Iris pigment epithelial cell (primary cell): ENCODE results near the gene NCR3LG1.

ENCODE experiments used
- DNase-seq: peaks from one replicate; pipeline ENCODE4 v3.0.0-alpha.2; 2011; ENCODE audit warnings: low read depth

NCR3LG1 gene

GRCh38 chr11:17351510-17352176, at the start of gene NCR3LG1:
Gene NCR3LG1, plus strand, starts transcription at chr11:17351800. Its CDS starts 170 bp downstream, at chr11:17351970.
- DNase-seq = peak; percentile 86

DNA sequence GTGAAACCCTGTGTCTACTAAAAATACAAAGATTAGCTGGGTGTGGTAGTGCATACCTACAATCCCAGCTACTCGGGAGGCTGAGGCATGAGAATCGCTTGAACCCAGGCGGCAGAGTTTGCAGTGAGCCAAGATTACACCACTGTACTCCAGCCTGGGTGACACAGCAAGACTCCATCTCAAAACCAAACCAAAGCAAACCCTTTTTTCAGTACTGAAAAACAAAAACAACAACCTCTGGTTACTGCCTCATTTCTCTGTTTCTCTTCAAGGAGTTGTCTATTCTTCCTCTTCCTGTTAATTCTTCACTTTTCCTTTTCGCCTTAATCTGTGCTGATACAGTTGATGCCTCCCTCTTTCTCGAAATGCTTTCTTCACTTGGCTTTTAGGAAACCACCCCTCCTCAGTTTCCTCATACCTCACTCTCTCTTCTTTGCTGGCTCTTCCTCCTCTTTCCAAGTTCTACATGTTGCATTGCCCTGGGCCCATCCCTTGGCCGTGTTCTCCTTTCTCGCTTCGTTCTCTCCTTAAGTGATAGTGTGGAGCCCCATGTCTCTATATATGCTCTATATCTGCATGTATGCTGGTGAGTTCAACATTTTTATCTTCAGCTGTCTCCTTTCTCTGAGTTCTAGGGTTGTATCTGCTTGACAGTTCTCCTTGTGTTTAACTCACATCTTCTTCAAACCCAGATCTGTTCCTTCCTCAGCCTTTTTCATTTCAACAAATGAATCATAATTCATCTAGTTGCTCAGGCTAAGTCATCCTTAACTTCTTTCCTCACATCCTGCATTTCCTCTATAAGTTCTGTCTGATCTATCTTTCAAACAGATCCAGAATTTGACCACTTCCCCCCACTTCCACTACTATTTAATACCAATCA, 38.0 kb upstream of the NCR3LG1 start:
- DNase-seq = no peak

GRCh38 chr11:17314232-17314547, 37.4 kb upstream of the NCR3LG1 start:
- DNase-seq = peak; percentile 92

DNA sequence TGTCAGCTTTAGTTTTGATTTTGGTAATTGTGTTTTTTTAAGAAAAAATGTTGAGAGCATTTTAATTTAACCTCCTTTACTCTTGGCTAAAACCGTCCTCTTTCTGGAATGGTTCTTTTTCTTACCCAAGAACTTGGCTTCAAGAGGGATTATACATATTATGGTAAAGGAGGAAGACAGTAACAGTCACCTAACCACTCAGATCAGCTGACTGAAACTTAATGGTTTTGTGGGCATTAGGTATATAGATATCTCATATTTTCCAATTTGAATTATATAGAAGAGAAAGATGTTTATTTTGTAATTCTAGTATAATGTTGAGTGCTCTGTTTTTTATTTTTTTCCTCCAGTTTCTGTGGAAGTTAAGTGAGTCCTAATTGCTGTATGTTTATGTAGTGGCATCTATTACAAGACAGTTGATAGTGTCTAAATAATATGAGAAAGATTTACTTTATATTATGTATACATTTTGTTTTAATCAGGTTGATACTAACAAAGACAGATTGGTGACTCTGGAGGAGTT, 36.6 kb upstream of the NCR3LG1 start:
- no peak for DNase-seq

DNA sequence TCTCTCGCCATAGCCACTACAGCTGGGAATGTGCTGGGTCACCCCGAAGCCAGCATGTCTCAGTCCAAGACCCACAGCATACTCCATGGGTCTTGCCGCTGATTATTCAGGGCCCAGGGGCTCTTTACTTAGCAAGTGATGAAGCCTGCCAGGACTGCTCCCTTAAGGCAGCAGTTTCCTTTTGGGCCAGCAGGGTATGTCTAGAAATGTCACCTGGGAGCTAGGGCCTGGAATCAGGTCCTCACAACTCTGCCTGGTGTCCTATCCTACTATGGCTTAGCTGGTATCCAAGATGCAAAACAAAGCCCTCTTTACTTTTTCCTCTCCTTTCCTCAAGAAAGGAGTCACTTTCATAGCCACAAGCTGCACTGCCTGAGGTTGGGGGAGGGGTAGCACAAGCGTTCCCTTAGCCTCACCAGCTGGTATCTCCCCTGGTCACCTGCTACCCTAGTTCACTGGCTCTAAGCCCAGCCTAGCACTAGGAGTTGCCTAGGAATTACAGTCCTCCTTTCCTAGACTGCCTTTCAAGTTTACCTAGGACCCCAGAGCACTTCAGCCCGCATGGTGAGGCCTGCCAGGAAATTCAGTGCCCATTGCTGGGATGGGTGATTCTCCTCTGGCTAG, 22.6 kb upstream of the NCR3LG1 start:
- no peak for DNase-seq

- no peak for DNase-seq
Measured at GRCh38 chr11:17331669-17332068, 19.9 kb upstream of the NCR3LG1 start.

GRCh38 chr11:17333799-17334586, 17.6 kb upstream of the NCR3LG1 start:
- no peak for DNase-seq

GRCh38 chr11:17343257-17343656, 8.3 kb upstream of the NCR3LG1 start:
- DNase-seq = no peak

- DNase-seq = peak; percentile 97
Measured at GRCh38 chr11:17343907-17344306, 7.7 kb upstream of the NCR3LG1 start.

GRCh38 chr11:17347676-17348075, 3.9 kb upstream of the NCR3LG1 start:
- peak; percentile 16 for DNase-seq

- DNase-seq = no peak
Measured at GRCh38 chr11:17350455-17351171, 987 bp upstream of the NCR3LG1 start.

DNA sequence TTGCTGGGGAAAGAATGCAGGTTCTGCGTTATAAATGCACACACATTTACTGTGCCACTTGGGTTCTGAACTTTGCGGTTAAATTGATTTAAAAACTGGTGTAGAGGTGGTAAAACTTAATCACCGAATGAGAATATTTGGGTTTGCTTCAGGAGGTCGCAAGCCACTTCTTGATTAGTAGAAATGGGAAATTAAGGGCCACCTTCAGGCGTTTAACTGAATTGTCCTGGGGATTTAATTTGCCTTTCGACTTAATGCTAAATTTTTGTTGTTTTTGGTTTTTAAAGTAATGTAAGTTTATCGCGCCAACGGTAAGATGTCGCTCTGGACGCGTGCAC, 459 bp upstream of the NCR3LG1 start:
- no peak for DNase-seq

- DNase-seq = peak; percentile 83
Measured at GRCh38 chr11:17352950-17353820, 1.6 kb downstream of the NCR3LG1 start.

GRCh38 chr11:17353821-17354600, 2.4 kb downstream of the NCR3LG1 start:
- no peak for DNase-seq

- DNase-seq = peak; percentile 72
Measured at GRCh38 chr11:17354601-17354991, 3.0 kb downstream of the NCR3LG1 start.

DNA sequence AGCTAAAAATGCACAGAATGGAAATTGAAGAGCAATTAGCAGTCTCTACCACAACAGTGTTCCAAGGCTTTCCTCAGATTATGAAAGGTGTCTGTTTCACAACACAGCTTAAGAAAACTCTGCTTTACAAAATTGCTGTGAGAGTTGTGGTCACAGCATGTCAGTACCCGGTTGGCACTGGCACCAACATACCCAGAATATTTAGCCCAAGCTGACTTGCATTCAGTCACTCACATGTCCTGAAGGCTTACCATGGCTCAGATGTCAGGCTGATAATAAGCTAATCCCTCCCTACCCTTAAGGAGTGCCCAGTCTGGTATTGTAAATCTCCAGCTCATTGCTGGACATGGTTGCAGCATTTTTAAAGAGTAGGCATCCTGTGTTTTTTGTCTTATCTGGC, 14.9 kb downstream of the NCR3LG1 start:
- no peak for DNase-seq

GRCh38 chr11:17368551-17368950, 17.0 kb downstream of the NCR3LG1 start:
- no peak for DNase-seq

DNA sequence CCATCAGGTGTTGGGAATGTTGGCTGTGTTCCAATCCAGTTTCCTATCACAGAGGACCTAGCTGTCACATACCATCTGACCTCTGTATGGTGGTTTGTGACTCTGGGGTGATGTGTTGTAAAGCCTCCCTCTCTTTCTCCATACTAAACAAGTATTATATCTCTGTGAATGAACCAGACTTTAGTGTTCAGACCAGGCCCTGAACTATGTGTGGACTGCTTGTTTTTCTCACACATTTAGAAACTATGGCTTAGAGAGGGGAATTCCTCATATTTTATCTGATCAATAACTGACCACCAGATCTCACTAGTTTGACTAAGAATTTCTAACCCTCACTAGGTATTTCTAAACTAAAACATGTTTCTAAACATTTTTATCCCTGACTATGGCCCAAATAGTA, 17.5 kb downstream of the NCR3LG1 start:
- DNase-seq = no peak

GRCh38 chr11:17369684-17370243, 18.2 kb downstream of the NCR3LG1 start:
- no peak for DNase-seq
